HCT116 (cell line): Measurements from ENCODE around the gene TYW1B. TPM values are rescaled to one million over a fixed set of nuclear protein-coding genes. Genes with fewer than 3 reads are reported as not detected.
"Not testable (repeated sequence)": the region's sequence is repeated elsewhere in the genome, so short reads cannot be mapped to it uniquely, and the experiment has no call there.

ENCODE experiments used
- ATAC-seq: fragments of 200-7000 bp; cut with Tn5 transposase; 2 replicates; pipeline ENCODE4 v1.9.1; 2020; ENCODE audit warnings: mild to moderate bottlenecking, moderate library complexity
- BruUV-seq: library from RNA; stranded (reverse); fragments of 400-500 nt; replicated peaks from 2 replicates; lab custom pipeline; 2021; lab: Mats Ljungman, UMichigan
- CTCF ChIA-PET: fragments of 300-600 bp; sonication (Branson Sonifier 250); formaldehyde crosslinking; loops from one replicate; lab custom pipeline; 2021; ENCODE audit warnings: antibody characterized with exemption; lab: Charles Lee
- POLR2A ChIA-PET: fragments of 300-600, 350-600 bp; sonication (Branson Sonifier 250); formaldehyde crosslinking; loops from one replicate; lab custom pipeline; 2021; ENCODE audit warnings: antibody characterized with exemption; lab: Charles Lee
- RAD21 ChIA-PET, 2 experiments: fragments of 300-600 bp; sonication (Branson Sonifier 250); formaldehyde crosslinking; loops; one replicate each; lab custom pipeline; 2023; ENCODE audit warnings: low total read pairs in 2 of 2; ENCODE audit not compliant: uncharacterized antibody in 2 of 2, unreplicated experiment in 2 of 2, low non-redundant PET in 1 of 2; lab: Charles Lee
- DNase-seq: peaks from one replicate; pipeline ENCODE4 v3.0.0-alpha.2; 2010; ENCODE audit warnings: low read depth, low spot score
- H2AFZ ChIP-seq: fragments of 200-600 bp; shearing (Covaris generic), sonication (generic); 2 replicates; pipeline ENCODE4 v1.6.1; 2017; ENCODE audit warnings: low read depth, mixed run types, mixed read lengths, antibody characterized with exemption, low read length; ENCODE audit not compliant: poor library complexity, severe bottlenecking
- H3K27ac ChIP-seq: 2 replicates; pipeline ENCODE4 v1.5.1; 2012; ENCODE audit warnings: low read depth, low read length
- H3K27me3 ChIP-seq: fragments of 200-600 bp; sonication (generic); 2 replicates; pipeline ENCODE4 v1.6.1; 2016; ENCODE audit warnings: mixed run types, low read length, mixed read lengths; ENCODE audit not compliant: insufficient read depth
- H3K36me3 ChIP-seq, 2 experiments: fragments of 200-500 bp in 1 of 2; fragments of 200-600 bp in 1 of 2; sonication (Bioruptor generic) in 1 of 2; sonication (generic) in 1 of 2; 2 replicates each; pipeline versions ENCODE4 v1.5.1 to v1.6.1; 2014 to 2016; ENCODE audit warnings: low read length in 2 of 2, inconsistent platforms in 1 of 2, mixed read lengths in 1 of 2, mixed run types in 1 of 2; ENCODE audit not compliant: insufficient read depth in 2 of 2, control insufficient read depth in 1 of 2
- H3K4me1 ChIP-seq, 2 experiments: fragments of 200-600 bp in 1 of 2; sonication (generic) in 1 of 2; 2 replicates each; pipeline versions ENCODE4 v1.5.1 to v1.6.1; 2012 to 2017; ENCODE audit warnings: low read length in 2 of 2, inconsistent platforms in 1 of 2, mild to moderate bottlenecking in 1 of 2, mixed read lengths in 1 of 2, mixed run types in 1 of 2, moderate library complexity in 1 of 2; ENCODE audit not compliant: insufficient read depth in 2 of 2, control insufficient read depth in 1 of 2
- H3K4me2 ChIP-seq: fragments of 200-600 bp; sonication (generic); 2 replicates; pipeline ENCODE4 v1.6.1; 2017; ENCODE audit warnings: mixed run types, low read length, mixed read lengths
- H3K4me3 ChIP-seq, 2 experiments: fragments of 200-600 bp in 1 of 2; sonication (generic) in 1 of 2; replicated peaks in 1 of 2; 2 replicates each; pipeline ENCODE4 v1.5.1; 2011 to 2016; ENCODE audit warnings: low read length in 2 of 2, control low read depth in 1 of 2, low read depth in 1 of 2, mild to moderate bottlenecking in 1 of 2, mixed read lengths in 1 of 2, mixed run types in 1 of 2
- H3K79me2 ChIP-seq: fragments of 200-600 bp; sonication (generic); 2 replicates; pipeline ENCODE4 v1.6.1; 2017; ENCODE audit warnings: mild to moderate bottlenecking, mixed run types, low read length, moderate library complexity, mixed read lengths; ENCODE audit not compliant: insufficient read depth
- H3K9ac ChIP-seq: fragments of 200-600 bp; sonication (generic); 2 replicates; pipeline ENCODE4 v1.6.1; 2016; ENCODE audit warnings: low read length, mixed read lengths
- H3K9me2 ChIP-seq: fragments of 200-600 bp; sonication (generic), shearing (Covaris generic); 2 replicates; pipeline ENCODE4 v1.6.1; 2017; ENCODE audit warnings: mixed run types, mild to moderate bottlenecking, moderate library complexity; ENCODE audit not compliant: insufficient read depth
- H3K9me3 ChIP-seq, 2 experiments: fragments of 200-500 bp in 1 of 2; fragments of 200-600 bp in 1 of 2; sonication (Bioruptor generic) in 1 of 2; sonication (generic) in 1 of 2; 2 replicates each; pipeline ENCODE4 v1.6.1; 2014 to 2017; ENCODE audit warnings: low read length in 2 of 2, mixed read lengths in 2 of 2, inconsistent platforms in 1 of 2, low read depth in 1 of 2, mild to moderate bottlenecking in 1 of 2, mixed run types in 1 of 2, moderate library complexity in 1 of 2; ENCODE audit not compliant: control insufficient read depth in 1 of 2, insufficient read depth in 1 of 2
- H4K20me1 ChIP-seq: fragments of 200-600 bp; sonication (generic), shearing (Covaris generic); 2 replicates; pipeline ENCODE4 v1.6.1; 2017; ENCODE audit warnings: mixed run types, mild to moderate bottlenecking, moderate library complexity; ENCODE audit not compliant: insufficient read depth
- intact Hi-C: fragments of 100-400 bp; cut with micrococcal nuclease; formaldehyde crosslinking; loops from 2 replicates; pipeline ENCODE4 v1.10.0; 2022
- total RNA-seq: library from RNA; stranded (reverse); gene quantifications from one replicate; pipeline ENCODE4 v1.2.1, GENCODE V29; 2021; ENCODE audit not compliant: unreplicated experiment

TYW1B gene
- total RNA-seq, 1 experiment from 2014 or later, result 2.4 TPM

DNA sequence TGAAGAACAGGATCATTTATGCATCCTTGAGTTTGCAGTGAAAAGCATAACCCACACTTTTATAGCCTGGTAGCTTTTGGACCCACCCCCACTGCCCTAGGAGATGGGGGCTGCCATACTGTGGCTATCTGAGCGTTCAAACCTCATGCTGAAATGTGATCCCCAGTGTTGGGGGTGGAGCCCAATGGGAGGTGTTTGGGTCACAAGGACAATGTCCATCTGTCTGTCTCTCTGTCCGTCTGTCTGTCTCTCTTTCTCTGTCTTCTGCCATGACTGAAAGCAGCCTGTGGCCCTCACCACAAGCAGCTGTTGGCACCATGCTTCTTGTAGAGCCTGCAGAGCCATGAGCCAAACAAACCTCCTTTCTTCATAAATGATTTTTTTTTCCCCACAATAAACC is 207.1 kb downstream of the TYW1B start:
- BruUV-seq, CTCF ChIA-PET: not testable (repeated sequence)

DNA sequence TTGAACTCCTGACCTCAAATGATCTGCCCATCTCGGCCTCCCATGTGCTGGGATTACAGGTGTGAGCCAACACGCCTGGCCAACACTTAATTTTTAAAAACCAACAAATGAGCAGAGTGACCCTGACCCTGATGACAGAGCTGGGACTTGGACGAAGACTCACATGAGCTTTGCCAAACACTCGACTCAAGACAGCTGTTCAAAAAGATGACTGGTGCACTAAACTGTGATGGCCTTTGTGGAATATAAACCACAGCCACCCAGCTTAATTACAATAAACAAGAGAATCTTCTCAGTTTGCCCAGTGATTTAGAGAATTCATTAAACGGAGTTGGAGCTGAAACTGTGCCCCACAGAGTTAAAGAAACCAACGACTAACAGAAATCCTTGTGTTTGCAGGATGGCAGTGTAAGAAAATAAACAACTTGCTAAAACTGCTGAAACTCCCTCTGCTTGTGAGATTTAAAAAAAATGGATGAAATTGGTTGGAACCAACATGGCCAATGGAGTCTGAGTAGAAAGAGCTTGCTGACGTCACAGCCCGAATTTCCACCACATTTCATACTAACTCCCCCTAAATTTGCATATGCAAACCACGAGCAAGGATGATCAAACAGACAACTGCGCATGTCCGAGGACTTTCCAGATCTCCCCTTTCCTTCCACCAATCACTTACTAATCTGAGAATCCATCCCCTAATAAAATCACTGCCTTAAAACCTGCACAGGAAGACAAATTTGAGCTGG is 209.4 kb downstream of the TYW1B start:
- not testable (repeated sequence) for H3K4me3 ChIP-seq

More for the DNA sequence above, 207.1 kb downstream of the TYW1B start:
- H3K9me3 ChIP-seq, H3K4me2 ChIP-seq, RAD21 ChIA-PET, H3K27me3 ChIP-seq, H4K20me1 ChIP-seq, H3K9me2 ChIP-seq, H3K79me2 ChIP-seq, ATAC-seq, H2AFZ ChIP-seq, H3K4me3 ChIP-seq, H3K36me3 ChIP-seq, POLR2A ChIA-PET, DNase-seq, intact Hi-C loops, H3K27ac ChIP-seq, H3K9ac ChIP-seq: not testable (repeated sequence)
- peaks cover 7 to 15% of the 10 kb centered on the region in 2 experiments; a peak in 2 of 4 replicates for H3K4me1 ChIP-seq

DNA sequence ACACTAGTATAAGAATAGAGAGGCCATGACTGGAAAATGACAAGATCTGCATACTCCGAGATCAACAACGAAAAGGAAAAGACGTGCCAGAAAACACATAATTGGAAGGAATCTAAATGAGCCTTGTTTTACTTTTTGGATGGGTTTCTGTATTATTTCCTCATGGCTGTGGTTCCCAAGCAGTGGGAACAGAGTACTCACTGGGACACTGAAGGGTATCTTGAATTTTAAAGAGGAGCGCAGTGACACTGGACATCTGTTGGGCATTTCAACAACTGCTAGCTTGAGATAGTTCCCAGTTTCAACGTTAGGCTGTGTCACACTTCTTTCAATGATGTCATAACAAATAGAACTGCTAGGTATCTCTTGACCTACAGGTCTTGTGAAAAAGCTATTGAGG is 218.2 kb downstream of the TYW1B start:
- H3K9ac ChIP-seq, BruUV-seq, H3K9me2 ChIP-seq, H3K4me3 ChIP-seq, H3K27me3 ChIP-seq, H3K79me2 ChIP-seq, H2AFZ ChIP-seq, H3K36me3 ChIP-seq, H3K9me3 ChIP-seq, POLR2A ChIA-PET, RAD21 ChIA-PET, H3K4me1 ChIP-seq, DNase-seq, H3K4me2 ChIP-seq, CTCF ChIA-PET, intact Hi-C loops, H4K20me1 ChIP-seq, ATAC-seq, H3K27ac ChIP-seq: not testable (repeated sequence)

More for the DNA sequence above, 209.4 kb downstream of the TYW1B start:
- H3K4me2 ChIP-seq, H3K27me3 ChIP-seq, CTCF ChIA-PET, H3K9me2 ChIP-seq, H2AFZ ChIP-seq, H4K20me1 ChIP-seq, H3K27ac ChIP-seq, BruUV-seq, DNase-seq, POLR2A ChIA-PET, intact Hi-C loops, ATAC-seq, H3K9ac ChIP-seq, H3K36me3 ChIP-seq, H3K9me3 ChIP-seq, H3K79me2 ChIP-seq, RAD21 ChIA-PET: not testable (repeated sequence)
- peaks cover 7 to 15% of the 10 kb centered on the region in 2 experiments; a peak in 2 of 4 replicates for H3K4me1 ChIP-seq

DNA sequence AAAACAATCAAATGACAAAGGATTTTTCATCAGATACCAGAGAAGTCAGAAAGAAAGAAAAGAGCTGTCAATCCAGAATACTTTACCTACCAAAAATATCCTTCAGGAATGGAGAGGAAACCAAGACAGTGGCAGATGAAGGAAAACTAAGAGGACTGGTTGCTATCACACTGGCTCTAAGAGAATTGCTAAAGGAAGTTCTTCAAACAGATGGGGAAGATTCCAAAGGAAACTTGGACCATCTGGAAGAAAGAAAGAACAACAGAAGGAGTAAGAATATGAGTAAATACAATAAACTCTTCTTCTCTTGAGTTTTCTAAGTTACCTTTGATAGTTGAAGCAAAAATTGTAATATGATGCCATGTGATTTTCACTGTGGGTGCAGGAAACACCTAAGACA is 220.0 kb downstream of the TYW1B start:
- DNase-seq, H3K9ac ChIP-seq, POLR2A ChIA-PET, H3K9me2 ChIP-seq, H3K27ac ChIP-seq, ATAC-seq, H3K36me3 ChIP-seq, RAD21 ChIA-PET, CTCF ChIA-PET, BruUV-seq, H3K27me3 ChIP-seq, intact Hi-C loops, H4K20me1 ChIP-seq, H2AFZ ChIP-seq, H3K9me3 ChIP-seq, H3K4me3 ChIP-seq, H3K4me2 ChIP-seq, H3K4me1 ChIP-seq, H3K79me2 ChIP-seq: not testable (repeated sequence)
